ENCODE measurements around the gene IQGAP2. TPM values are rescaled to one million over a fixed set of nuclear protein-coding genes. Genes with fewer than 3 reads are reported as not detected.

Gene IQGAP2
- total and polyA plus RNA-seq, 9 of the 15 experiments (the other 6 are each of a cell fraction or from before 2014, with no cell fraction given) = 8.7 to 23.2 (median 17.4) TPM

GRCh38 chr5:76601470-76601869, 198.4 kb downstream of the IQGAP2 start (continued):
- no peak for TF ChIP-seq PHF21A (IDR thresholded peaks at IDR 0.05; ENCODE audit: borderline replicate concordance, low read depth)
- TF ChIP-seq, protein P1, sequence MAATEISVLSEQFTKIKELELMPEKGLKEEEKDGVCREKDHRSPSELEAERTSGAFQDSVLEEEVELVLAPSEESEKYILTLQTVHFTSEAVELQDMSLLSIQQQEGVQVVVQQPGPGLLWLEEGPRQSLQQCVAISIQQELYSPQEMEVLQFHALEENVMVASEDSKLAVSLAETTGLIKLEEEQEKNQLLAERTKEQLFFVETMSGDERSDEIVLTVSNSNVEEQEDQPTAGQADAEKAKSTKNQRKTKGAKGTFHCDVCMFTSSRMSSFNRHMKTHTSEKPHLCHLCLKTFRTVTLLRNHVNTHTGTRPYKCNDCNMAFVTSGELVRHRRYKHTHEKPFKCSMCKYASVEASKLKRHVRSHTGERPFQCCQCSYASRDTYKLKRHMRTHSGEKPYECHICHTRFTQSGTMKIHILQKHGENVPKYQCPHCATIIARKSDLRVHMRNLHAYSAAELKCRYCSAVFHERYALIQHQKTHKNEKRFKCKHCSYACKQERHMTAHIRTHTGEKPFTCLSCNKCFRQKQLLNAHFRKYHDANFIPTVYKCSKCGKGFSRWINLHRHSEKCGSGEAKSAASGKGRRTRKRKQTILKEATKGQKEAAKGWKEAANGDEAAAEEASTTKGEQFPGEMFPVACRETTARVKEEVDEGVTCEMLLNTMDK (IDR thresholded peaks at IDR 0.05; ENCODE audit: borderline replicate concordance, insufficient read depth, low read depth, low read length, poor library complexity, severe bottlenecking) = no peak
- TF ChIP-seq PKNOX1 (IDR thresholded peaks at IDR 0.05) = no peak
- no peak for TF ChIP-seq CCAR2 (IDR thresholded peaks at IDR 0.05; ENCODE audit: low read depth, low read length)
- TF ChIP-seq SMC3 (conservative IDR thresholded peaks at IDR 0.05; ENCODE audit: insufficient read depth, low read depth, low read length) = peak; percentile 92
- TF ChIP-seq EP400 (IDR thresholded peaks at IDR 0.05) = no peak
- no peak for TF ChIP-seq SAFB (IDR thresholded peaks at IDR 0.05; ENCODE audit: borderline replicate concordance, low read depth, low read length)
- TF ChIP-seq, protein P2, sequence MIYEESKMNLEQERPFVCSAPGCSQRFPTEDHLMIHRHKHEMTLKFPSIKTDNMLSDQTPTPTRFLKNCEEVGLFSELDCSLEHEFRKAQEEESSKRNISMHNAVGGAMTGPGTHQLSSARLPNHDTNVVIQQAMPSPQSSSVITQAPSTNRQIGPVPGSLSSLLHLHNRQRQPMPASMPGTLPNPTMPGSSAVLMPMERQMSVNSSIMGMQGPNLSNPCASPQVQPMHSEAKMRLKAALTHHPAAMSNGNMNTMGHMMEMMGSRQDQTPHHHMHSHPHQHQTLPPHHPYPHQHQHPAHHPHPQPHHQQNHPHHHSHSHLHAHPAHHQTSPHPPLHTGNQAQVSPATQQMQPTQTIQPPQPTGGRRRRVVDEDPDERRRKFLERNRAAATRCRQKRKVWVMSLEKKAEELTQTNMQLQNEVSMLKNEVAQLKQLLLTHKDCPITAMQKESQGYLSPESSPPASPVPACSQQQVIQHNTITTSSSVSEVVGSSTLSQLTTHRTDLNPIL (CRISPR knock-in tag; IDR thresholded peaks at IDR 0.05) = no peak
- TF ChIP-seq CREB3 (tag; conservative IDR thresholded peaks at IDR 0.05; ENCODE audit: low read depth) = no peak
- no peak for TF ChIP-seq CEBPG (CRISPR knock-in tag; IDR thresholded peaks at IDR 0.05)
- TF ChIP-seq CEBPG (tag; conservative IDR thresholded peaks at IDR 0.05 in 1 of 2, IDR thresholded peaks at IDR 0.05 in 1 of 2) = no peak
- no peak for TF ChIP-seq TCF3 (CRISPR knock-in tag; IDR thresholded peaks at IDR 0.05)
- no peak for TF ChIP-seq ZNF354B (CRISPR knock-in tag; IDR thresholded peaks at IDR 0.05)
- TF ChIP-seq NR2C1 (IDR thresholded peaks at IDR 0.05) = no peak
- TF ChIP-seq NR2C1 (tag; IDR thresholded peaks at IDR 0.05) = no peak
- TF ChIP-seq CSDE1 (IDR thresholded peaks at IDR 0.05) = no peak
- no peak for TF ChIP-seq FOXK2 (conservative IDR thresholded peaks at IDR 0.05 in 1 of 2, IDR thresholded peaks at IDR 0.05 in 1 of 2; ENCODE audit: low read depth in 2 of 2)
- no peak for TF ChIP-seq MAX (CRISPR knock-in tag; IDR thresholded peaks at IDR 0.05)
- TF ChIP-seq MYNN (IDR thresholded peaks at IDR 0.05) = peak; percentile 88
- no peak for TF ChIP-seq MYNN (CRISPR knock-in tag; IDR thresholded peaks at IDR 0.05)
- TF ChIP-seq KLF16 (IDR thresholded peaks at IDR 0.05) = no peak
- no peak for TF ChIP-seq ZNF224 (CRISPR knock-in tag; IDR thresholded peaks at IDR 0.05)
- TF ChIP-seq EWSR1 (IDR thresholded peaks at IDR 0.05; ENCODE audit: borderline replicate concordance, low read depth, partially characterized antibody) = no peak
- TF ChIP-seq DDX20 (tag; IDR thresholded peaks at IDR 0.05; ENCODE audit: low read depth) = no peak
- TF ChIP-seq ZNF384 (IDR thresholded peaks at IDR 0.05; ENCODE audit: low read depth, low read length) = 0 out of 2 replicates have a peak, but pooled peaks have one; percentile 5
- TF ChIP-seq HNRNPUL1 (IDR thresholded peaks at IDR 0.05; ENCODE audit: low read length) = no peak
